Cardiac fibroblast (primary cell): Measurements from ENCODE around the gene PCSK5.
"Not testable (repeated sequence)": the region's sequence is repeated elsewhere in the genome, so short reads cannot be mapped to it uniquely, and the experiment has no call there.

ENCODE experiments used
- DNase-seq, 2 donors: peaks; one replicate each; pipeline versions ENCODE4 v3.0.0 to v3.0.0-alpha.2; 2010; ENCODE audit warnings: low read depth in 2 of 2
- H3K4me3 ChIP-seq, 2 donors: replicated peaks in 1 of 2; 1 replicate in 1 of 2; 2 replicates in 1 of 2; pipeline ENCODE4 v1.5.1; 2011; ENCODE audit warnings: low read depth in 2 of 2, low read length in 2 of 2, mild to moderate bottlenecking in 2 of 2, moderate library complexity in 1 of 2
- TF ChIP-seq, protein P1 (sequence below): IDR thresholded peaks from one replicate; pipeline ENCODE4 v1.5.1; 2011; ENCODE audit warnings: low read depth, mild to moderate bottlenecking, low read length, inconsistent platforms

PCSK5 gene

DNA sequence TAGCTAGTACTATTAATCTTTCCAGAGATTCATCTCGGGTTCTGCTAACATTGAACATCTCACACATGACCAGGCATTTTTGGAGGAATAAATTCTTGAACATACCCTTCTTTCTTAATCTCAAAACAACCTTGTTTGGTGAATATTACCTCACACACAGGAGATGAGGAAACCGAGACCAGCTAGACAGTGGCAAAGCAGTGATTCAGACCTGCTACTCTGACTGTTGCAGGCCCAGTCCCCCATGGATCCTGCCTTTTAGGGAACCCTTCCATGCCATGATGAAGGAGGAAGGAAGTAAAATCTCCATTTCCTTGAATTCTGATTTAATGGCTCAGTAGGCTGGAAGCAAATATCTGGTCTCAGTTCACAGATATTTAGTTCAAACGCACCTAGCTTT is 2.6 kb downstream of the PCSK5 start:
- TF ChIP-seq, protein P1, sequence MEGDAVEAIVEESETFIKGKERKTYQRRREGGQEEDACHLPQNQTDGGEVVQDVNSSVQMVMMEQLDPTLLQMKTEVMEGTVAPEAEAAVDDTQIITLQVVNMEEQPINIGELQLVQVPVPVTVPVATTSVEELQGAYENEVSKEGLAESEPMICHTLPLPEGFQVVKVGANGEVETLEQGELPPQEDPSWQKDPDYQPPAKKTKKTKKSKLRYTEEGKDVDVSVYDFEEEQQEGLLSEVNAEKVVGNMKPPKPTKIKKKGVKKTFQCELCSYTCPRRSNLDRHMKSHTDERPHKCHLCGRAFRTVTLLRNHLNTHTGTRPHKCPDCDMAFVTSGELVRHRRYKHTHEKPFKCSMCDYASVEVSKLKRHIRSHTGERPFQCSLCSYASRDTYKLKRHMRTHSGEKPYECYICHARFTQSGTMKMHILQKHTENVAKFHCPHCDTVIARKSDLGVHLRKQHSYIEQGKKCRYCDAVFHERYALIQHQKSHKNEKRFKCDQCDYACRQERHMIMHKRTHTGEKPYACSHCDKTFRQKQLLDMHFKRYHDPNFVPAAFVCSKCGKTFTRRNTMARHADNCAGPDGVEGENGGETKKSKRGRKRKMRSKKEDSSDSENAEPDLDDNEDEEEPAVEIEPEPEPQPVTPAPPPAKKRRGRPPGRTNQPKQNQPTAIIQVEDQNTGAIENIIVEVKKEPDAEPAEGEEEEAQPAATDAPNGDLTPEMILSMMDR = no peak
- DNase-seq = peak in 1 of 2 donors; percentile 29
- peak overlapping the region in 1 of 2 donors; percentile 75 for H3K4me3 ChIP-seq

DNA sequence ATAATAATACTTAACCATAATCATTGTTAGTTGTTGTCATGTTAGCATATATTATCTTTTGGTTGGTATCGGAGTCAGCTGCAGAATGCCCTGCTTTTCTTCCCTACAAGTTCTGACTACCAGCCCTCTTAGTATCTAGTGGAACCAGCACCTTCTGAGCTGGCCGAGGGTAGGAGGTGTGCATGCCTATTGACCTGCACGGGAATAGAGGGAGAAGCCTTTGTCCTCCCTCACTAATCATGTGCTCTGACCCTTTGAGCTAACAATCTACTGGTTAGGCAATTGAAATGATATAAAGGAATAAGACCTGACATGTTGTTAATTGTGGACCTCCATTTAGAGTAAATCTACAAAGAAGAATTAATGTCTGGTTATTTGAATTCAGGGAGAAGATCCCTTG is 4.1 kb downstream of the PCSK5 start:
- TF ChIP-seq, protein P1 = no peak
- DNase-seq = no peak

DNA sequence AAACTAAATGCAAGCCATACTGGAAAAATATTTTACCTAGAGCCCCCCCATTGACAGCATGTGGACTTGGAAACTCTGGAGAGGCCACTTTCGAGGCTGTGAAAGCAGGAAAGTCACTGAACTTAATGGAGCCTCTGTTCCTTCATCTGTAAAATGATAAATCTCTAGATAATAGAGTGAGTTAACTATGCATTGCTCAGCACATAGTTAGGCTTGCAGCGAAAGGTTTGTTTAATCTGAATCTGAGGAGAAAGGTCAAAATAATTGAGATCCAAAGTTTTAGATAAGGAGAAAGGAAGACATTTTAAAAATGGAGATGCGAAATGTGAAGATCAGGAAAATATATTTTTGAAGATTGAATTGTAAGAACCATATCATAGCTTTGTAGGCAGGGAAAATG is 4.6 kb downstream of the PCSK5 start:
- TF ChIP-seq, protein P1 = no peak
- DNase-seq = no peak
- no peak overlapping the region for H3K4me3 ChIP-seq

More for the DNA sequence above, 4.1 kb downstream of the PCSK5 start:
- H3K4me3 ChIP-seq = no peak overlapping the region

DNA sequence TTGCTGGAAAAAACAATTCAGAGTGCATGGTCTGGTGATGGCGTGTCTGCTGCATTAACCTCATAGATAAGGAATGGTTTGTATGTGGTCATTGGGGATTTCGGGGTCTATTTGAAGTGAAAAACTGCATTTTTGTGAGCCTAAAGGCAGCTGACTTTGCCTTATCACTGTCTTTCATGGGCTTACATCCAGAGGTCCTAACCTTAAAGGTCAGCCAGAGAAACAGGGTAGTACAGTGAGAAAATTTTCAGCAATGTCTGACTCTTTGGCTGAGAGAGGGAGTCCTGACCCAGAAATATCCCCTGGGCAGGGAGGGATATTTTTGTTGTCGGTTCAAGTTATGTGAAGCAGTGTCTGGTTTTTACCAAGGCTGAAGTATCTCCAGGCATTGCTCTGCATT is 5.7 kb downstream of the PCSK5 start:
- no peak overlapping the region for H3K4me3 ChIP-seq
- DNase-seq = peak; percentile 7 to 49
- TF ChIP-seq, protein P1 = no peak

DNA sequence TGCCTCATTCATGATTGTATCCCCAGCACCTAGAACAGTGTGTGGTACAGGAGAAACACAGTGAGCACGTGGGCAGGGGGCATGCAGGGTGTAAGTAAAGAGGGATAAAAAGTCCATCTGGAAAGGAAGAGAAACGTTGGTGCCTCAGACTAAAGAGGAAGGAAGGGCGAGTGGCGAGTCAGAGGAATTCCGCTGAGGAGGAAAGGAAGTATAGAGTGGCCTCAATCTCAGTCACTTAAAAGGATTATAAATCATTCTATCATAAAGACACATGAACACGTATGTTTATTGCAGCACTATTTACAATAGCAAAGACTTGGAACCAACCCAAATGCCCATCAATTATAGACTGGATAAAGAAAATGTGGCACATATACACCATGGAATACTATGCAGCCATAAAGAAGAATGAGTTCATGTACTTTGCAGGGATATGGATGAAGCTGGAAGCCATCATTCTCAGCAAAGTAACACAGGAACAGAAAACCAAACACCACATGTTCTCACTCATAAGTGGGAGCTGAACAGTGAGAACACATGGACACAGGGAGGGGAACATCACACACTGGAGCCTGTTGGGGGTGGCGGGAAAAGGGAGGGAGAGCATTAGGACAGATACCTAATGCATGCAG is 10.5 kb downstream of the PCSK5 start:
- not testable (repeated sequence) for H3K4me3 ChIP-seq, DNase-seq

DNA sequence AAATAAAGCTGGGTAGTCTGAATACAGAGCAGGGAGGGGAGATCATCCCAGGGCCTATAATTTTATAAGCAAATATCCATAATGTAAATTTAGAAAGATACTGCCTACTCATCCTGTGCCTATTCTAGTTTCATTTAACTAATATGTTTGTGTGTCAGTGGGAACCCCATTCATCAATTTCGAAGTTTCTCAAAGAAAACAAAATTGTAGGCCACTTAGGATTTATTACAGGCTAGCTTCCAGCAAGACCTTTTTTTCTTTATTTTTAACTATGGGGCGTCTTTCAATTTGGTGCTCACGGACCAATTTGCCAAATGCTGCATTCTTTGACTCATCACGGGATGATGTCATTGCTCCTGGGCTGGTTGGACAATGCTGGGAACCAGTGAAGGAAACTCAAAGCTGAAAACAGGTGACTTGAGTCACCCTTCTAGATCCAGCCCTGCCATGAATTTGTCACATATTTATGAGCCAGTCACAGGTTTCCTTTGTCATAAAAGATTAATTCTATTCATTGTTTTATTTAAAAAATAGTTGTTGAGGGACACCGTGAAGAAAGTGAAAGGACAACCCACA is 13.4 kb downstream of the PCSK5 start:
- DNase-seq = peak; percentile 28 to 89
- H3K4me3 ChIP-seq = no peak overlapping the region
- TF ChIP-seq, protein P1 = no peak

DNA sequence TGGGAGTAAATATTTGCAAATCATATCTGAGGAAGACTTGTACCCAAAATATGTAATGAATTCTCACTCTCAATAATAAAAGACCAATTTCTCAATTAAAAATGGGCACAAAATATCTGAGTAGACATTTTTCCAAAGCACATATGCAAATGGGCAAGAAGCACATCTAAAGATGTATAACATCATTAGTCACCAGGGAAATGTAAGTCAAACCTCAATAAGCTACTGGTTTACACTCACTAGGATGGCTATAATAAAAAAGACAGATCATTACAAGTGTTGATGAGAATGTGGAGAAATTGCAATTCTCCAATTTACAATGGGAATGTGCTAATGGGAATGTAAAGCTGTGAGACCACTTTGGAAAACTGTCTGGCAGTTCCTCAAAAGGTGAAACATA is 13.9 kb downstream of the PCSK5 start:
- no peak for DNase-seq
- H3K4me3 ChIP-seq = no peak overlapping the region
- TF ChIP-seq, protein P1 = no peak
